CD4-positive, alpha-beta T cell treated with Interleukin-6 for 4 hours (primary cell): ENCODE measurements around the gene PSAPL1.
"Not testable (repeated sequence)": the region's sequence is repeated elsewhere in the genome, so short reads cannot be mapped to it uniquely, and the experiment has no call there.

Experiments used
- DNase-seq: peaks from one replicate; pipeline ENCODE4 v3.0.0-alpha.2; 2020; ENCODE audit warnings: mixed read lengths

Gene PSAPL1

GRCh38 chr4:7457201-7458065 is 22.7 kb upstream of the PSAPL1 start:
- no peak for DNase-seq

GRCh38 chr4:7452802-7453201 is 18.1 kb upstream of the PSAPL1 start:
- DNase-seq: not testable (repeated sequence)

- DNase-seq: no peak
Observed at GRCh38 chr4:7451800-7452199, 17.1 kb upstream of the PSAPL1 start.

- DNase-seq: no peak
Observed at GRCh38 chr4:7451434-7451789, 16.7 kb upstream of the PSAPL1 start.

- DNase-seq: no peak
Observed at GRCh38 chr4:7450775-7451433, 16.2 kb upstream of the PSAPL1 start.

GRCh38 chr4:7448036-7448435 is 13.3 kb upstream of the PSAPL1 start:
- no peak for DNase-seq

GRCh38 chr4:7447236-7447635 is 12.5 kb upstream of the PSAPL1 start:
- no peak for DNase-seq

GRCh38 chr4:7444731-7445130 is 10.0 kb upstream of the PSAPL1 start:
- no peak for DNase-seq

GRCh38 chr4:7444314-7444713 is 9.6 kb upstream of the PSAPL1 start:
- no peak for DNase-seq

- DNase-seq: no peak
Observed at GRCh38 chr4:7442574-7443162, 7.9 kb upstream of the PSAPL1 start.

- no peak for DNase-seq
Observed at GRCh38 chr4:7441201-7441600, 6.5 kb upstream of the PSAPL1 start.

- no peak for DNase-seq
Observed at GRCh38 chr4:7439699-7440098, 5.0 kb upstream of the PSAPL1 start.

GRCh38 chr4:7436256-7436655 is 1.5 kb upstream of the PSAPL1 start:
- DNase-seq: no peak

- DNase-seq: no peak
Observed at GRCh38 chr4:7435471-7436061, 836 bp upstream of the PSAPL1 start.

GRCh38 chr4:7434141-7434765 is 477 bp downstream of the PSAPL1 start:
- DNase-seq: no peak

GRCh38 chr4:7433376-7434140 is 1.2 kb downstream of the PSAPL1 start:
- DNase-seq: no peak

GRCh38 chr4:7432531-7433375 is 2.0 kb downstream of the PSAPL1 start:
- no peak for DNase-seq

- DNase-seq: no peak
Observed at GRCh38 chr4:7431696-7432530, 2.8 kb downstream of the PSAPL1 start.

GRCh38 chr4:7430965-7431695 is 3.6 kb downstream of the PSAPL1 start:
- DNase-seq: no peak
